HG03097 (cell line): ENCODE measurements around the gene FGF14.
A peak's percentile ranks its signal among the peaks of the same experiment; 100 is the strongest.

Experiments used
- ATAC-seq: cut with Tn5 transposase; IDR thresholded peaks from one replicate; pipeline ENCODE4 v1.9.1; 2021; ENCODE audit not compliant: unreplicated experiment, low FRiP score

FGF14 gene

DNA sequence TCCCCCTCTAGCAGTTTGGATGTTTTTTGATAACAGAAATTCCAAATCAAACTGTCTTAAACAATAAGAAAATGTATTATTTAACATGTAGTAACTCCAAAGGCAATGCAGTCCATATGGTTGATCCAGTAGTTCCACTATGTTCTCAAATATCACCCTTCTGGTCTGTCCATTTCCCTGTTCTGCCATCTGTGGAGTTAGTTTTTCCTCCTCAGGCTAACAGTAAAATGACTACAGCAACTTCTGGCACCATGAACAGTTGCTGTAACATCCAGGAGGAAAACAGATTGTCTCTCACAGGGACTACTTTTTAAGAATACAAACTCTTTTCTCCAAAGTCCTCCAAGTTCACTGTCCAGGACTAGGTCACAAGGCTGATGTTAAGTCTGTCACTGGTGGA, 455.4 kb downstream of the FGF14 start:
- ATAC-seq, result no peak

DNA sequence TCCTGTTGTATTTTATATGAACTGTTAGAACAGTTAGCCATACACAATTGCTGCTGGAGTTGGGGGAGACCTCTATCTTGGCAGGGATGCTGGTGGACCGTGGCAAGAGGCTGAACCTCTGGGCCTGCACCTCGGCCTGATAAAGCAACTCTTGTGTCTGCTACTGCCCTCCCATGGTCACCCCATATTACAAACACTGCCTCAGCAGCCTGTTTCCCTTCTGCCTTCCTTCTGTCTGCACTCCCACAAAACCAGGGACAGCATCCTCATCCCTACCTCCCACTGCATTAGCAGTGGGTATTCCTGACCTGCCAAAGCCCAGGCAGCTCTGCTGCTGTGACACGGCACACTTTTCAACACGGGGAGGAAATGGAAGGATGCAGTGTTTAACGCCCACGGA, 456.4 kb downstream of the FGF14 start:
- no peak for ATAC-seq

DNA sequence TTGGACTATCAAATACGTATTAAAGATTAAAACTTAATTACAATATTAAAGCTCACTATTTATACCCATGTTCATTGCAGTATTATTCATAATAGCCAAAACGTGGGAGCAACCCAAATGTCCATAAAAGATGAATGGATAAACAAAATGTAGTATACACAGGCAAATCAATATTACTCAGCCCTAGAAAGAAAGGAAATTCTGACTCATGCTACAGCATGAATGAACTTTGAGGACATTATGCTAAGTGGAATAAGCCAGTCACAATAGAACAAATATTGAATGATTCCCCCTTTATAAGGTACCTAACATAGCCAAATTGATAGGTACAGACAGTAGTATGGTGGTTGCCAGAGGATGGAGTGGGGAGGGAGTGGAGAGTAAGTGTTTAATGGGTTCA, 457.3 kb downstream of the FGF14 start:
- ATAC-seq, result no peak

DNA sequence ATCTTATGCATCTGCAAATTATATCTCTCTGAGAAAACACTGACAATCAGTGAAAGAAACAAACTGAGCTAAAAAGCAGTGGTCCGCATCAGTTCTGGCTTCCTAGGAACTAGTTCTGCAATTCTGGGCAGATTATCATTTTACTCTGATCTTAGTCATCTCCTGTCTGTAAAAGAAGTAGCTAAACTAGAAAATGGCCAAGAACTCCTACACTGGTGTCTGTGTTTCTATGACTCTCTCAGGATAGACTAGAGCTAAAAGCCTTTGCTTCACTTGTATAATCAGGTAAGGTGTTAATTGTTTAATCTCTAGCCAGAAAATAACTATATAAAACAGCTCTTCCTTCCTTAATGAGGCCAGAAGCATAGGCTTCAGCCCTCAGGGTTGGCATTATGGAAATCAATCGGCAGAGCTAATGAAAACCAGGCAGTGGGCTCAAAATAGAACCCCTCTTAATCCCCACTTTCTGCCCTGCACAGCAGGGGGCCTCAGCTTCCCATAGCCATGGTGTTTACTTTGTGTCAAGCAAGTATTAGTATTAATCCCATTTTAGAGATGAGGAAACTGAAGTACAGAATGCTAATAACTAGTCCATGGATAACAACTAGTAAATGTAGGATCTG, 459.2 kb downstream of the FGF14 start:
- no peak for ATAC-seq

DNA sequence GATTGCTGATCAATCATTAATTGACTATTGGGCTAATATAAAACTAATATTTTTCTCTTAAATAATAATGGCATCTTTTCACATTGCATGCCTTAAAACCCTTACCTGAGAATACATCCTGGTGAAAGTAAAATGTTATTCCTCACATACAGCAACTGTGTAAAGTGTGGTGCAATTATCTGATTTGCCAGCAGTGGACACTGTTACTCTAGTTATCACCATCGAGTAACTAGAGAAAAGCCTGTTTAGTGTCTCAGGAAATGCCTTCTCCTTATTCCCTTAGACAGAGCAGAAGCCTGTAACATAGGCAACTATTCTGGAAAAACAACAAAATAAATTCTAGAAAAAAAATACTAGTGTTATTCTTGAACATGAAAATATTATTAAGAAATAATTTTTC, 459.8 kb downstream of the FGF14 start:
- ATAC-seq, result peak; percentile 53

DNA sequence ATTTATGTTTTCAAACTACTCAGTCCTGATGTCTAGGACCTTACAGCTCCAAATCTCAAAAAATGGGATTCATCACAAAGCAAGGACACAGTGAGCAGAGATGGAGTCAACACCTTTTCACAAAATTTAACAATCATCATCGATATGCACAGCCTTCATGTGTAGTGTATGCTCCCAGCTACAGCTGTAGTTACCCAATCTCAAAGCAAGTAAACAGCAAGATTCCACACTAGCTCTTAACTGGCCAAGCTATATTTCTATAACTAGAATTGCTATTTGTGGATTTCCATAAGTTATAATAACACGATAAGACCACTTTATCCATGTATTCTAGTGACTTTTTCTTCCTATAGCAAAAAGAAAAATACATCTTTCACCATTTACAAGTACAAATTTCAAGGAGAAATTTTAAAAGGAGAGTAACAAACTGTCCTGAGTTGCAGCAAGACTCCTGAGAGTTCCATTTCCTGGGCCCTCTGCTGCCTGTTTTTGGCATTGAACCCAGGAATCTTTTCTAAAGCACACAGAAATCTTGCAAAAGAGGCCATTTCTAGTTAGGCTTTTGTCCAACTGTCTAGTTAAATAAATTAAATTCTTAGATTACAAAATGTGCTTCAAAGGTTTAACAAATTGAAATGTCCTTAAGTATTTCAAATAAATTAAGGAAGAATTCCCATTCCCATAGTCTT, 460.6 kb downstream of the FGF14 start:
- ATAC-seq, result no peak

DNA sequence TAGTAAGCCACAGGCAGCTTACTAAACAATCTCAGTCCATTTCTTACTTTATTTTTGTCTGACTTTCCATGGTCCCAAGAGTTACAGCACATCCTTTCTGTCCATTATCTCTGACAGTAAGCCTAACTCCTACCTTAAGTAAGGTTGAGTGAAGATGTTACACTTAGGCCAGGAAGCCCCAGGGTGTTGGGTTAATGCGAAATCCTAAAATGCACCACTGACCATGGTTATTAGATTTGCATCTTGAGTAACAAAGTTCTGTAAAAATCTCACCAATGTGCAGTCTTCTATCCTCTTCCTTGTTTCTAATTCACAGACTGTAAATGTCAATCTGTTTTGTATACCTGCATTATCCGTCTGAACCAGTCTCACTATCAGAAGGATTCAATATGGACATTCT, 462.5 kb downstream of the FGF14 start:
- no peak for ATAC-seq

DNA sequence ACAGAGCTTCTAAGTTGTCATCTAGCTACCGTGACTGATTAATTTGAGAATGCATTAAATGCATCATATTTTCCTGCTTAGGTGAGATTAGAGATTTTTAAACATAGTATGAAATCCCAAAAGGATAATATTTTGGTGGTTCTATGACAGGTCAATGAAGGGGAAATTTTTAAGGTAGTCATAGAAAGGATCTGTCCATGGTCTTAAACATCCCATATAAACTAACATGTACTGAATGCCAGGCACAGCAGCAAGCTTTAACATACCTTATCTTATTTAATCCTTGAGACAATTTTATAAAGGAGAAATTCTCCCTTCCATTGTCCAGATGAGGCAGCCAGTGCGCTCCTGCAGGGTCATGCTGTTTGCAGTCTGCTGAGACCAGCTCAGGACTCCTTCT, 466.0 kb downstream of the FGF14 start:
- ATAC-seq, result no peak

DNA sequence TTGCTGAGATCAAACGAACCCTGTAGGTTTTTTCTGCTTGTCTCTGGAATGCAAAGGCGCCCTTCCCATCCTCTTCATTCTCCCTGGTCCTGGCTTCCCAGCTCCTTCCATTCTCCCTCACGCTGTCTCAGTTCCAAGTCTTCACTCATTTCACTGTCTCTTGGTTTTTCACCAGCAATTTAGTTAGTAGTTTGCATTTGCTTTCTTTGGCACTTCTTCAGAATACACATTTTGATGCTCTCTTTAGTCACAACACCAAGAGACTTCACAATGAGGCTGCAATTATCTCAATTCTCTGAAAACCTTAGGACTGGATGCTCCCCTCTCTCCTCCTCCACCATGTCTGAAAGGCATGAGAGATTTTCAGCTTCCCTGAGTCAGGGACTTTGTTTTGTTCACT, 470.7 kb downstream of the FGF14 start:
- no peak for ATAC-seq

DNA sequence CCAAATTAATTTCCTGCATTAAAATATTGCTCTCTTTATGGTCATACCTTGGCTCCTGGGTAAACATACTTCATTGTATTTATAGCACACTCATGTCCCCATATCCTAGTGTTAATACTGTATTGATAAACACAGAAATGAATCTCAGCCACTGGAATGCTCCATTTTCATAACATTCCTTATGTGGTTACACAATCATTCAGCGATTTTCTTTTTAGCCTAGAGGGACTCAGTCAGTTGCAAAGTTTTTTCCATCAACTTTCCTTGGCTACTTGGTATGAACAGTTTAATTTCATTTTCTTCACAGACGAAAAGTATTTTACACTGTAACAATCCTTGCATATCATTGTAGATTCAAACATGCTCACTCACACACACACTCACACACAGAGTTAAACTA, 471.5 kb downstream of the FGF14 start:
- ATAC-seq, result no peak

DNA sequence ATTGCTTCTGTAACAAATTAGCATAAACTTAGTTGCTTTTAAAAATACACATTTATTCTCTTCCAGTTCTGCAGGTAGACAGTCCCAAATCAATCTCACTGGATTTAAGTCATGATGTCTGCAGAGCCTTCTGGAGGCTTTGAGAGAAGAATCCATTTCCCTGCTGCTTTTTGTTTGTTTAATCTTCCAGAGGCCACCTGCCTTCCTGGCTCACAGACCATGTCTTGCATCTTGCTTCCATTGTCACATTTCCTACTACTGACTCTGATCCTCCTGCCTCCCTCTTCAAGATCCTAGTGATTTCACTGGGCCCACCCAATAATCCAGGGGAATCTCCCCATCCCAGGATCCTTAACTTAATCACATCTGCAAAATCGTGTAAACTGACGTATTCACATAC, 476.1 kb downstream of the FGF14 start:
- ATAC-seq, result no peak

DNA sequence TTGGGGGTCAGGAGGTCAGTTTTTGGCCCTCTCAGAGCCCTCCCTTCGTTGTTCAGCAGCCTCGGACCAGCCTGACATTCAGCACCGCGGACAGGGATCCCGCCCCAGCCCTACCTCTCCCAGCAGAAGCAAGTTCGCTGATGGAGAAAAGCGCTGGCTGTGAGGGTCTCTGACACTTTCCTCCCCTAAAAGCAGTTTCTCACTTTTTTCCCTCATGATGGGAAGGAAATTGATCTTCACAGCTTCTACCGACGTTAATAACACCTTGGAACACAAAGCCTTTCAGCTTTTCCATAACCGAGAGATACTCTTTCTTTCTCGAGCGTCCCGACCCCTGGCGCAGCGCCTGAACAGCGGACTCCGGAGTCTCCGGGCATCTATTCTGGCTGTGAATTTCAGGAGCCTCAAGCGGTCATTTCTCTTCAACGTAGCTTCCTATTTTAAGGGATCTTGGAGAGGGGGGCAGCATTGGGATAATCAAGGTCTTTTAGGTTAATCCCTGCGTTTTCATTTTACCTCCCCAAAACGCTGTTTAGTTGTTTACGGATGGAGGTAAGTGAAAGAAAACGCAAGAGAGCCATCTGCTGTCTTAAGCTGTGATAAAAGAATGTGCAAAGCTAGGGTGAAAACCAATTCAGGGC, 482.2 kb downstream of the FGF14 start:
- no peak for ATAC-seq

DNA sequence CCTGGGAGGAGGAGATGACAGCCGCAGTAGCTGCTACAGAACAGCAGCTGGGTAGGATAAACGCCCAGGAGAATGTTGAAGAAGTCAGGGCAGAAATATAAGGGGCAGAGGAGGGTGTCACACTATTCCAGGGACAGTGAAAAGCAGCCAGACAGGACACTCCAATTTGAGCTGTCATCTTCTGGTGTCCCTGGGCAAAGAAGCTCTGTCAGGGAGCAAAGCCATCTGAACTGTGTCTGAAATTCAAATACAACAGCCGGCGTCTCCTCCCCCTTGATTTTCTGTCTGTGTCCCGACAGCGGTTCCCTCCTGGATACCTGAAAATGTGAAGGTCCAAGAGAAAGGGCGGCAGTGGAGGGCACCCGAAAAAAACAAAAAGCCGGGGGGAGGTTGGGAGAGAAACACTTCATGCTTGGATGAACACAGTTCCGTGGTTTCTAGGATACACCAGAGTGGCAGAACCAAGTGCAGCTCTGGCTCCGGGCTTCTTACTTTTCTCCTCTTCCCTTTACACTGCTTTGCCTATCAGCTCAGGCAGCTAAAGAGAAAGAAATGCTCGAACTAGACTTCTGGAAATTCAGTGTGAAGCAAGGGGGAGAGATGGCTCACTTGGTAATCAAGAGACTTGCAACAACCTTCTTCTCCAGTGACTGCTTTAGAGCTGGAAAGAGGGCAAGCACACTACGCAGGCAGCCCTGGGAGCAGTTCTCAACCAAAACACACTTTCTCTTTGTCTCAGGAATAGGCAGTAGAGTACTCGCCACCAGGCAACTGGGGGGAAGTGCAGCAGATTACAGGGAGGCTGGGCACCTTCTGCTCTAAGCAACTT, 483.8 kb downstream of the FGF14 start:
- no peak for ATAC-seq

DNA sequence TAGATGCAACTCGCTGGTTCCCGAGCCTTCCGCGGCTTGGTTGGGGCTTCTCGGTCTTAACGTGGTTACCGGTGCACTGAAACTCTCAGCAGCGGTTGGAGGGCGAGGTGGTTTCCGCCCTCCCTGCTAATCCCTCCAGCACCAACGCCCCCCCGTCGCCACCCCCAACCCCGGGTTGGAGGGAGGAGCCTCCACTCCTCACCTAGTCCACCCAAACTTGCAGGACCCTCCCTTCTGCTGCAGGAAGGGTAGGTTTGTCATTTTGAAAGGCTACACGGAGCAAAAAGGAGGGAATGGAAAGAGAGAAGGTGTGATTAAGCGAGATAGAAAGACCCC, 484.4 kb downstream of the FGF14 start:
- no peak for ATAC-seq

DNA sequence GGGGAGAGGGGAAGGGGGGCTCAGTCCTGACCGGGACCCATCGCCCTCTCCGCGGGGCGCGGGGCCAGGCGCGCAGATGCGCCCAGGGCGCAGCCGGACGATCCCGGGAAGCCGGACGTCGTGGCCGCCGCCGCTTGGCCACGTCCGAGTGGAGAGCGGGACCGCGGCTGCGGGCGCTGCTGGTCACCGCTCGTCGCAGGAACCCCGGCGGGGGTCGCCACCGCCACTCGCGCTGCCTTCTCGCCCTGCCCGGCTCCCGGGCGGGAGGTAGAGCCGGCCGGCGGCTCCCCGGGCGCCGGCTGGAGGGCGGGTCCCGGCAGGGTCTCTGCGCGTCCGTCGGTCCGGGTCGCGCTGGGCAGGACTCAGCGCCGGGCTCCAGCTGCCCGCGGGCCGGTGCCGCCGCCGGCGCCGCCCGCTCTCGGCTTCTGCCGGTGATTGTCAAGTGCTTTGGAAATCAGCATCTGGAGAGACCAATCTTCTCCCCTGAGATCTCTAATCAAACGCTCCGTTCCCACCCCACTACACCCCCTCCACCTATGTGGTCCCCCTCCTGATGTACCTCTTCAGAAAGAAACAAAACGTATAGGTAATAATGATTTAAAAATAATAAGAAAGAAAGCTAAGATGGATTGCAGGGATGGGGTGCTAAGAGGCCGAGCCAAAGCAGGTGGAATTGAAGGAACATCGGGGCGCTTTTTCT, 484.9 kb downstream of the FGF14 start:
- ATAC-seq, result no peak

DNA sequence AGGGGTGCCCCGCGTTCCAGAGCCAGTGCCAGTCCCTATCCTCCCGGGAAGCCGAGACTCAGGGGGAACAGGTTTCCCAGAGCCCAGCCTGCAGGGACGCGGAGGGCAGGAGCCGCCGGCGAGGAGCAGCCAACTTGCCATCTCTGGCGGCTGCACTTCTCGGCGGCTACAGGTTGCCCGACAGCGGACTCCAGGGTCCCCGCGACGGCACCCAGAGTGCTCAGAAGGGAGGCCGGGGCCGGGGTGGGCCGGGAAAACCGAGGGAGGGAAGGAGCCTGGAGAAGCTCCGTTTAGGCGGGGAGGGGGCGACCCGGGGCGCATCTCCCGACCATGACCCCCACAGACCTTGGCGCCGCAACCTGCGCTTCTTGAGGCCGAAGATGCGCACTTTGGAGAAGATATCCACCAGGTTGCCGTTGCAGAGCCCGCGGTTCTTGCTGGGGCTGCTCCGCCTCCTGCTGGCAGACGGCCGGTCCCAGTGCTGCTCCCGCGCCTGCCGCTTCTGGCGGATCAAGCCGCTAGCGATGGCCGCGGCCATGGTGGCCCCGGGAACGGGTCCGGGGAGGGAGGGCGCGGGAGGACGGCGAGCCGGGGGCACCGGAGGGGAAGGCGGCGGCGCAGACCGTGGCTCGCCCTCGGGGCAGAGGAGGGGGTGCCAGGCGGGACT, 485.6 kb downstream of the FGF14 start:
- ATAC-seq, result no peak

DNA sequence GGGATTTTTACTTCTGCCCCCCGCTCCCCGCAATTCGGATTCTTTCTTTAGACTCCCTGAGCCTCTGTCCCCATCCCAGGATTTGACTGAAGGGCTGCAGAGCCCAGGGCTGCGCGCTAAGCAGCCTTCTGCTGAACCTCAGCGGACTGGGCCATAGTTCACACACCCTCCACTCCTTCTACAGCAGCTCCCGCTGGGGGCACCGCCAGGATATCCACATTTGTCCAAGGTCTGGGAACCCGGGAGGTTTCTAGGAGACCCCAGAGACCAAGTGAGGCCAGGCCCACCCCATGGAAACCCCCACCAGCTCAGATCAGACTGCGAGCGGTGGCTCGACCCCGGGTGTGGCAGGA, 486.1 kb downstream of the FGF14 start:
- no peak for ATAC-seq

DNA sequence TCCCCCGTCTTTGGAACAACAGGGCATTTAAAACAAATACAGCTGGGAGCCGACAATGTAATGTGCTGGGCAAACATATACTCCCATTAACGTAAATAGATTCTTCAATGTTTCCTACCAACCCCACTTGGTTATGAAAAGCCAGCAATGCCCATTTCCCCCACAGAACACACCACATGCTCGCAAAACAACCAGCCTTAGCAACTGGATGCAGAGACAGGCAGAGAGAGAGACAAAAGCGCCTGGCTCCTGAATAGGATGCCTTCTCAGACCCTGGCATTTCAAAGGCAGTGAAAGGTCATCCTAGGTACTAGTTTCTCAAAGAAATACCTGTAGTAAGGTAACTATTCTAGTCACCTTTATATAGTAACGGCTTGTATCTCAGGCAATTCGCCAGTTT, 486.5 kb downstream of the FGF14 start:
- no peak for ATAC-seq

DNA sequence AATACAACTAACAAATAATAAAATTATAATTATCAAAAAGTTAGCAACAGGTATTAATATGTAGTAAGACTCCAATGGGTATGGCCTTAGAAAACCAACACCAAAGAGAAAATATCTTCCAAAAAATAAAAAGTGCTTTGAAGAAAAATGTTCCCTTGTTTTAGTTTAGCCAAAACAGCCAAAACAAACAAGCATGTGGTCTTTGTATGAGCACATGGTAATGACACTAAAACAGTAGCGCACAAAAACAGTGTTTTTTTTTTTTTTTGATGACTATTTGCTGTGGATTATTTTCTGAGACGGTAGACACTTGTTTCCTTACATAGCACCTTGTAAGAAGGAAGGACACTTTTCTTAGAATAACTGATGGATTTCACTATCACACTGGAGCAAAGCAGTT, 490.1 kb downstream of the FGF14 start:
- ATAC-seq, result no peak

DNA sequence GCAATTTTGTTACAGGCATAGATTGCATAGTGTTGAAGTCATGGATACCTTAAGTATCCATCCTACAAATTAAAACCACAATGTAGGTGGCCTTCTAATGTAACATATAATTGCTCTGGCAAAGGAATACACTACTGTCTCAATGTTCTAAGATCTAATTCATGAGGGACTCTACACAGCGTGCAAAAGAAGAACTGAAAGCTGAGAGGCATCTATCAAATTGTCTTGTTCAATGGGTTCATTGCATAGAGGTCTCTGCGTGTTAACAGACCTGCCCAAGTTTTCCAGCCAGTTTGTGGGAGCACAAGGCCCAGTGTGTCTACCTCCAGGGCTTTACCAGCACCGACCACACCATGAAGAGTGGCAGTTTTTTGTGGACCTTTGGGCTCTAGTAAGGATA, 498.0 kb downstream of the FGF14 start:
- ATAC-seq, result no peak
